ENCODE measurements around the gene DPYSL3.

The DPYSL3 gene

GRCh38 chr5:147508711-147509040 is 1.2 kb downstream of the DPYSL3 start:
- Histone ChIP-seq H3K27me3 (no peaks in the 10 kb centered on the region), H3K4me1 (peaks cover 7% of the 10 kb centered on the region), H3K4me3 (ENCODE audit: low read depth, low read length) (peak overlapping the region; percentile 78), H3K9me3 (no peaks in the 10 kb centered on the region), H3K36me3 (no peaks in the 10 kb centered on the region)
- TF ChIP-seq, protein P1, sequence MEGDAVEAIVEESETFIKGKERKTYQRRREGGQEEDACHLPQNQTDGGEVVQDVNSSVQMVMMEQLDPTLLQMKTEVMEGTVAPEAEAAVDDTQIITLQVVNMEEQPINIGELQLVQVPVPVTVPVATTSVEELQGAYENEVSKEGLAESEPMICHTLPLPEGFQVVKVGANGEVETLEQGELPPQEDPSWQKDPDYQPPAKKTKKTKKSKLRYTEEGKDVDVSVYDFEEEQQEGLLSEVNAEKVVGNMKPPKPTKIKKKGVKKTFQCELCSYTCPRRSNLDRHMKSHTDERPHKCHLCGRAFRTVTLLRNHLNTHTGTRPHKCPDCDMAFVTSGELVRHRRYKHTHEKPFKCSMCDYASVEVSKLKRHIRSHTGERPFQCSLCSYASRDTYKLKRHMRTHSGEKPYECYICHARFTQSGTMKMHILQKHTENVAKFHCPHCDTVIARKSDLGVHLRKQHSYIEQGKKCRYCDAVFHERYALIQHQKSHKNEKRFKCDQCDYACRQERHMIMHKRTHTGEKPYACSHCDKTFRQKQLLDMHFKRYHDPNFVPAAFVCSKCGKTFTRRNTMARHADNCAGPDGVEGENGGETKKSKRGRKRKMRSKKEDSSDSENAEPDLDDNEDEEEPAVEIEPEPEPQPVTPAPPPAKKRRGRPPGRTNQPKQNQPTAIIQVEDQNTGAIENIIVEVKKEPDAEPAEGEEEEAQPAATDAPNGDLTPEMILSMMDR (IDR thresholded peaks at IDR 0.05; ENCODE audit: low read depth, low read length), result no peak
- DNase-seq, result no peak

- Histone ChIP-seq H3K4me1 (peaks cover 17% of the 10 kb centered on the region), H3K36me3 (no peaks in the 10 kb centered on the region), H3K27me3 (no peaks in the 10 kb centered on the region), H3K9me3 (no peaks in the 10 kb centered on the region), H3K4me3 (ENCODE audit: low read depth, low read length) (peak overlapping the region; percentile 78)
- TF ChIP-seq, protein P1 (IDR thresholded peaks at IDR 0.05; ENCODE audit: low read depth, low read length), result no peak
- peak; percentile 20 for DNase-seq
Measured at GRCh38 chr5:147507480-147508126, 2.3 kb downstream of the DPYSL3 start.

DNA sequence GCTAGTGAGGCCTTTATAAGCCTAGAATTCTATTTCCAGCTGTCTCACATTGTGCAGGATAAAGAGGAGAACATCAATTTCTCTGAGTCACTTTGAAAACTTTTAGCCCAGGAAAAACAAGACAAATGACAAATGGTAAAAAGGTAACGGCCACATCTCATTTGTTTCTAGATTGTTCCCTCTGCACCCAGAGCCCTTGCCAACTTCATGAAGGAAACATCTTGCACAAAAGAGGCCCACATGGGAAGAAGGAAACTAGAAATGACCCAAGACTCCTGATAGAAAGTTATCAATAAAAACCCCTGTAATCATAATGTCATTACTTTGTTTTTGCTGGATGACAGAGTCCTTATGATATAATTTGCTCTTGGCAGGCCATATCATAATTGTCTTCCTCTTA is 5.3 kb downstream of the DPYSL3 start:
- no peak overlapping the region for H3K4me3 ChIP-seq (ENCODE audit: low read depth, low read length)
- TF ChIP-seq, protein P1 (IDR thresholded peaks at IDR 0.05; ENCODE audit: low read depth, low read length), result no peak
- no peak for DNase-seq
- no peaks in the 10 kb centered on the region for H3K27me3 ChIP-seq
- peaks cover 4% of the 10 kb centered on the region; the same call in 1 of the 2 replicates for H3K36me3 ChIP-seq
- no peaks in the 10 kb centered on the region for H3K9me3 ChIP-seq
- peaks cover 17% of the 10 kb centered on the region for H3K4me1 ChIP-seq

- peaks cover 17% of the 10 kb centered on the region for H3K4me1 ChIP-seq
- H3K4me3 ChIP-seq (ENCODE audit: low read depth, low read length), result no peak overlapping the region
- no peaks in the 10 kb centered on the region for H3K27me3 ChIP-seq
- TF ChIP-seq, protein P1 (IDR thresholded peaks at IDR 0.05; ENCODE audit: low read depth, low read length), result no peak
- H3K9me3 ChIP-seq, result no peaks in the 10 kb centered on the region
- peak; percentile 78 for DNase-seq
- peaks cover 4% of the 10 kb centered on the region; the same call in 1 of the 2 replicates for H3K36me3 ChIP-seq
Measured at GRCh38 chr5:147504011-147504410, 5.9 kb downstream of the DPYSL3 start.

GRCh38 chr5:147490989-147491388 is 18.9 kb downstream of the DPYSL3 start:
- TF ChIP-seq, protein P1 (IDR thresholded peaks at IDR 0.05; ENCODE audit: low read depth, low read length), result no peak
- H3K4me1 ChIP-seq, result peaks cover 14% of the 10 kb centered on the region; the same call in 1 of the 2 replicates
- no peaks in the 10 kb centered on the region for H3K27me3 ChIP-seq
- no peaks in the 10 kb centered on the region for H3K9me3 ChIP-seq
- no peak for DNase-seq
- no peak overlapping the region for H3K4me3 ChIP-seq (ENCODE audit: low read depth, low read length)
- no peaks in the 10 kb centered on the region for H3K36me3 ChIP-seq

DNA sequence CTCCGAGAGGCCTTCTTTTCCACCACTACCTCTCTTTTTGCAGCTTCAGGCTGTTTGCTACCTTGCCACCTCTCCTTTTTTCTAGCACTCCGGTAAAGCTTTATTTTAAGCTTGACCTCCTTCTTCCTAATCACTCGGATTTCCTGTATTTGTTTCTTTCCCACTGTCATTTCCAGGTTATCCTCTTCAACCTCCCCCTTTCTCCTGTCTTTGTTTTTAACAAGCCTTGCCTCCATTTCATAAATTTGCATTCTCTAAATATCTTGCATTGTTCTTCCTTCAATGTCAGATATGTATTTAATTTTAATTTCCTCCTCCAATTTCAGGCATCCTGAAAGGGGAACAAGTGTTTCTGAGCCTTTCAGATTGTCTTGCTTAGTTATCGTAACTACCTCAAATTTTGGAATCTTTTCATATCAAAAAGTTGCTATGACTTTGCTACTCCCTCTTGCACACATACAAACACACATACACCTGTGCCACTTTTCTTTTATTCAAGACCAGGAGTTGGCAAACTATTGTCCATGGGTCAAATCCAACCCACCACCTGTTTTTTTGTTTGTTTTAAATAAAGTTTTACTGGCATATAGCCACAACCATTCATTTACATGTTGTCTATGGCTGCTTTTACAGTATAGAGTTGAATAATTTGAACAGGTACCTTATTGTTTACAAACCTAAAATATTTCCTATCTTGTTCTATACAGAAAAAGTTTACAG is 22.7 kb downstream of the DPYSL3 start:
- no peaks in the 10 kb centered on the region for H3K27me3 ChIP-seq
- no peak overlapping the region for H3K4me3 ChIP-seq (ENCODE audit: low read depth, low read length)
- H3K36me3 ChIP-seq, result no peaks in the 10 kb centered on the region; the same call in 1 of the 2 replicates
- no peak for DNase-seq
- TF ChIP-seq, protein P1 (IDR thresholded peaks at IDR 0.05; ENCODE audit: low read depth, low read length), result no peak
- no peaks in the 10 kb centered on the region for H3K9me3 ChIP-seq
- H3K4me1 ChIP-seq, result peaks cover 43% of the 10 kb centered on the region
